HepG2 (cell line): ENCODE results near the gene CRIM1. TPM values are rescaled to one million over a fixed set of nuclear protein-coding genes. Genes with fewer than 3 reads are reported as not detected.

Experiments
- CCDC6 ChIP-seq: sonication (generic); formaldehyde crosslinking; IDR thresholded peaks from 2 replicates; pipeline ENCODE4 v1.8.1; 2022; ENCODE audit warnings: mild to moderate bottlenecking, missing genetic modification reagents, moderate library complexity
- HMGA1 ChIP-seq: sonication (generic); formaldehyde crosslinking; conservative IDR thresholded peaks from 2 replicates; pipeline ENCODE4 v1.4.0; 2020; ENCODE audit warnings: missing genetic modification reagents
- MIER2 ChIP-seq: IDR thresholded peaks from 2 replicates; pipeline ENCODE4 v1.6.1; 2016; ENCODE audit warnings: missing biosample characterization, missing genetic modification reagents
- RBM39 ChIP-seq: fragments of 200-400 bp; formaldehyde crosslinking; IDR thresholded peaks from one replicate; pipeline ENCODE4 v1.6.1; 2018; ENCODE audit warnings: antibody characterized with exemption, mild to moderate bottlenecking, low read depth, low read length; ENCODE audit not compliant: poor library complexity, severe bottlenecking
- SOX5 ChIP-seq: IDR thresholded peaks from 2 replicates; pipeline ENCODE4 v1.6.1; 2016; ENCODE audit warnings: borderline replicate concordance
- SPEN ChIP-seq: sonication (generic); formaldehyde crosslinking; IDR thresholded peaks from 2 replicates; pipeline ENCODE4 v1.5.1; 2020; ENCODE audit warnings: low read depth, mild to moderate bottlenecking, missing genetic modification reagents
- TBX3 ChIP-seq: fragments of 450-650 bp; IDR thresholded peaks from 2 replicates; pipeline ENCODE4 v1.6.1; 2017; ENCODE audit warnings: antibody characterized with exemption, mild to moderate bottlenecking, inconsistent platforms, borderline replicate concordance
- ZNF136 ChIP-seq: sonication (generic); formaldehyde crosslinking; IDR thresholded peaks from 2 replicates; pipeline ENCODE4 v1.8.1; 2022; ENCODE audit warnings: low read depth, mild to moderate bottlenecking, moderate library complexity, missing genetic modification reagents
- ZNF274 ChIP-seq: sonication (generic); formaldehyde crosslinking; IDR thresholded peaks from 2 replicates; pipeline ENCODE4 v1.5.1; 2020; ENCODE audit warnings: mild to moderate bottlenecking, missing genetic modification reagents
- ZNF33B ChIP-seq: sonication (generic); formaldehyde crosslinking; IDR thresholded peaks from 2 replicates; pipeline ENCODE4 v1.5.1; 2020; ENCODE audit warnings: mild to moderate bottlenecking, missing genetic modification reagents
- ZNF768 ChIP-seq: sonication (generic); formaldehyde crosslinking; IDR thresholded peaks from 2 replicates; pipeline ENCODE4 v1.4.0; 2020; ENCODE audit warnings: missing genetic modification reagents
- polyA plus RNA-seq, 8 experiments: library from polyadenylated mRNA; depleted of rRNA in 3 of 8; stranded (reverse) in 7 of 8; unstranded in 1 of 8; fragments of >200 nt; fragmentation: Illumina TruSeq in 4 of 8; extraction: Trizol in 4 of 8; gene quantifications; 2 replicates each; pipeline versions ENCODE4 v1.2.1 to v1.2.3, GENCODE V29; 2011 to 2016; ENCODE audit warnings: low read depth in 4 of 8, missing spikeins in 1 of 8, mixed read lengths in 1 of 8; ENCODE audit not compliant: insufficient read depth in 1 of 8
- total RNA-seq, 5 experiments: library from RNA; depleted of rRNA; stranded (reverse); fragments of >200 nt; fragmentation: Illumina TruSeq; extraction: Trizol; gene quantifications; 2 replicates each; pipeline ENCODE4 v1.2.3, GENCODE V29; 2016; ENCODE audit warnings: low read depth in 1 of 5
- TF ChIP-seq, protein P1 (sequence below): fragments of 450-650 bp; IDR thresholded peaks from 2 replicates; pipeline ENCODE4 v1.6.1; 2017
- TF ChIP-seq, protein P2 (sequence below), 2 experiments: fragments of 450-650 bp in 1 of 2; sonication (generic) in 1 of 2; formaldehyde crosslinking in 1 of 2; IDR thresholded peaks; 2 replicates each; pipeline versions ENCODE4 v1.6.1 to v1.8.0; 2016 to 2022; ENCODE audit warnings: antibody characterized with exemption in 1 of 2, mild to moderate bottlenecking in 1 of 2, missing genetic modification reagents in 1 of 2
- TF ChIP-seq, protein P3 (sequence below): IDR thresholded peaks from 2 replicates; pipeline ENCODE4 v1.6.1; 2016

The CRIM1 gene
- total and polyA plus RNA-seq, 2 of the 13 experiments (the other 11 are each of a cell fraction or from before 2014, with no cell fraction given), result 39.1 to 69.9 TPM

DNA sequence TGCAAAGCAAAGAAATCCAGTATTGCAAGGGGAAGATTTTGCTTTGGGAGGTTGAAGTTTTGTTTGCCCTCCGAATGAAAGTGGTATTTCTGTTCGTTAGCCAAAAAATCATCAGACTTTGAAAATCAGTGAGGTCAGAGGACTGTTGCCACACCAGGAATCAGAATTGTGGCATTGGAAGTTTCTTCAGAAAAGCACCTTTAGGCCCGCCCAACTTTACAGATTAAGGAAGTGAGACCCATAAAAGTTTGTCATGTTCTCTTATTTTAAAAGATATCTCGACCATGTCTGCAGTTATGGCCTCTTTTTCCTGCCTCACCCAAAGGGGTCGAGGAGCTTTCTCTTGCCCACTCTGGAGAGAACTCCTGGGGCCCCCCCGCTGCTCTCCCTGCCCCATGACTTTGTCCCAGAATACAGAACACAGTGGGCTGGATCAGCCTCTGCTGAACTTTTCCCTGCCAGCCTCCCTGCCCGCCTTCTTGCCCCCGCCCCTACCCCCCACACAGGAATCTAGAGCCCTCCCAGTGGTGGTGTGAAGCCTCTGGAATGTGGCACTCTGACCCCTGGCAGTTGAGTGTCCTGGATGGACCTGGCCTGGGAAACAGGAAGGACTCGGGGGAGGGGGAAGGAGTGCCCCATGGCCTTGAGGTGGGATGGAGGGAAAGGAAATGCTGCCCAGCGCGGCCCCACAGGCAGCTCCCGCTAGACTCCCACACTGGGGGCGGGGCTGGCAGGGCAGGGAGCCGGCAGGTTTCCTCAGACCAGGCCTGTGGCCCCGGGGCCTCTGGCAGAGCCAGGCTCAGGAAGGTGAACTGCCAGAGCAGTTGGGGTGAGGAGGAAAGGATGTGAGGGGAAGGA lies 25.3 kb downstream of the CRIM1 start (continued):
- TF ChIP-seq, protein P1, sequence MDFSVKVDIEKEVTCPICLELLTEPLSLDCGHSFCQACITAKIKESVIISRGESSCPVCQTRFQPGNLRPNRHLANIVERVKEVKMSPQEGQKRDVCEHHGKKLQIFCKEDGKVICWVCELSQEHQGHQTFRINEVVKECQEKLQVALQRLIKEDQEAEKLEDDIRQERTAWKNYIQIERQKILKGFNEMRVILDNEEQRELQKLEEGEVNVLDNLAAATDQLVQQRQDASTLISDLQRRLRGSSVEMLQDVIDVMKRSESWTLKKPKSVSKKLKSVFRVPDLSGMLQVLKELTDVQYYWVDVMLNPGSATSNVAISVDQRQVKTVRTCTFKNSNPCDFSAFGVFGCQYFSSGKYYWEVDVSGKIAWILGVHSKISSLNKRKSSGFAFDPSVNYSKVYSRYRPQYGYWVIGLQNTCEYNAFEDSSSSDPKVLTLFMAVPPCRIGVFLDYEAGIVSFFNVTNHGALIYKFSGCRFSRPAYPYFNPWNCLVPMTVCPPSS, result no peak
- TF ChIP-seq RBM39 (peak; percentile 81), SOX5 (CRISPR knock-in tag) (peak; percentile 85), ZNF274 (CRISPR knock-in tag) (peak; percentile 88), CCDC6 (CRISPR knock-in tag) (peak; percentile 96), HMGA1 (CRISPR knock-in tag) (no peak), ZNF33B (CRISPR knock-in tag) (0 out of 2 replicates have a peak, but pooled peaks have one; percentile 62), TBX3 (peak; percentile 97), SPEN (peak; percentile 95; the same call in 1 of the 2 replicates), ZNF136 (CRISPR knock-in tag) (peak; percentile 84; the same call in 1 of the 2 replicates), ZNF768 (peak; percentile 44; the same call in 1 of the 2 replicates), MIER2 (CRISPR knock-in tag) (peak; percentile 81)
- TF ChIP-seq, protein P2, sequence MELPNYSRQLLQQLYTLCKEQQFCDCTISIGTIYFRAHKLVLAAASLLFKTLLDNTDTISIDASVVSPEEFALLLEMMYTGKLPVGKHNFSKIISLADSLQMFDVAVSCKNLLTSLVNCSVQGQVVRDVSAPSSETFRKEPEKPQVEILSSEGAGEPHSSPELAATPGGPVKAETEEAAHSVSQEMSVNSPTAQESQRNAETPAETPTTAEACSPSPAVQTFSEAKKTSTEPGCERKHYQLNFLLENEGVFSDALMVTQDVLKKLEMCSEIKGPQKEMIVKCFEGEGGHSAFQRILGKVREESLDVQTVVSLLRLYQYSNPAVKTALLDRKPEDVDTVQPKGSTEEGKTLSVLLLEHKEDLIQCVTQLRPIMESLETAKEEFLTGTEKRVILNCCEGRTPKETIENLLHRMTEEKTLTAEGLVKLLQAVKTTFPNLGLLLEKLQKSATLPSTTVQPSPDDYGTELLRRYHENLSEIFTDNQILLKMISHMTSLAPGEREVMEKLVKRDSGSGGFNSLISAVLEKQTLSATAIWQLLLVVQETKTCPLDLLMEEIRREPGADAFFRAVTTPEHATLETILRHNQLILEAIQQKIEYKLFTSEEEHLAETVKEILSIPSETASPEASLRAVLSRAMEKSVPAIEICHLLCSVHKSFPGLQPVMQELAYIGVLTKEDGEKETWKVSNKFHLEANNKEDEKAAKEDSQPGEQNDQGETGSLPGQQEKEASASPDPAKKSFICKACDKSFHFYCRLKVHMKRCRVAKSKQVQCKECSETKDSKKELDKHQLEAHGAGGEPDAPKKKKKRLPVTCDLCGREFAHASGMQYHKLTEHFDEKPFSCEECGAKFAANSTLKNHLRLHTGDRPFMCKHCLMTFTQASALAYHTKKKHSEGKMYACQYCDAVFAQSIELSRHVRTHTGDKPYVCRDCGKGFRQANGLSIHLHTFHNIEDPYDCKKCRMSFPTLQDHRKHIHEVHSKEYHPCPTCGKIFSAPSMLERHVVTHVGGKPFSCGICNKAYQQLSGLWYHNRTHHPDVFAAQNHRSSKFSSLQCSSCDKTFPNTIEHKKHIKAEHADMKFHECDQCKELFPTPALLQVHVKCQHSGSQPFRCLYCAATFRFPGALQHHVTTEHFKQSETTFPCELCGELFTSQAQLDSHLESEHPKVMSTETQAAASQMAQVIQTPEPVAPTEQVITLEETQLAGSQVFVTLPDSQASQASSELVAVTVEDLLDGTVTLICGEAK (IDR thresholded peaks at IDR 0.05), result no peak
- TF ChIP-seq, protein P2 (CRISPR knock-in tag; IDR thresholded peaks at IDR 0.05), result peak; percentile 78
- TF ChIP-seq, protein P3, sequence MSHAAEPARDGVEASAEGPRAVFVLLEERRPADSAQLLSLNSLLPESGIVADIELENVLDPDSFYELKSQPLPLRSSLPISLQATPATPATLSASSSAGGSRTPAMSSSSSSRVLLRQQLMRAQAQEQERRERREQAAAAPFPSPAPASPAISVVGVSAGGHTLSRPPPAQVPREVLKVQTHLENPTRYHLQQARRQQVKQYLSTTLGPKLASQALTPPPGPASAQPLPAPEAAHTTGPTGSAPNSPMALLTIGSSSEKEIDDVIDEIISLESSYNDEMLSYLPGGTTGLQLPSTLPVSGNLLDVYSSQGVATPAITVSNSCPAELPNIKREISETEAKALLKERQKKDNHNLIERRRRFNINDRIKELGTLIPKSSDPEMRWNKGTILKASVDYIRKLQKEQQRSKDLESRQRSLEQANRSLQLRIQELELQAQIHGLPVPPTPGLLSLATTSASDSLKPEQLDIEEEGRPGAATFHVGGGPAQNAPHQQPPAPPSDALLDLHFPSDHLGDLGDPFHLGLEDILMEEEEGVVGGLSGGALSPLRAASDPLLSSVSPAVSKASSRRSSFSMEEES (CRISPR knock-in tag), result peak; percentile 74
